GM12892 (cell line): ENCODE measurements around the gene STAC2.

Experiments used
- POLR2A ChIP-seq: IDR thresholded peaks from 2 replicates; pipeline ENCODE4 v1.6.1; 2011; ENCODE audit warnings: low read depth, low read length, control low read depth
- POLR2AphosphoS5 ChIP-seq: IDR thresholded peaks from 2 replicates; pipeline ENCODE4 v1.6.1; 2011; ENCODE audit warnings: low read depth, low read length, control low read depth

GRCh38 chr17:39212841-39213480, 12.8 kb downstream of the STAC2 start:
- TF ChIP-seq POLR2A (no peak), POLR2AphosphoS5 (no peak)
